ENCODE measurements around the gene CLIC3. TPM values are rescaled to one million over a fixed set of nuclear protein-coding genes. Genes with fewer than 3 reads are reported as not detected.

The CLIC3 gene
- polyA plus RNA-seq, 2 donors, result 351 to 474 TPM

DNA sequence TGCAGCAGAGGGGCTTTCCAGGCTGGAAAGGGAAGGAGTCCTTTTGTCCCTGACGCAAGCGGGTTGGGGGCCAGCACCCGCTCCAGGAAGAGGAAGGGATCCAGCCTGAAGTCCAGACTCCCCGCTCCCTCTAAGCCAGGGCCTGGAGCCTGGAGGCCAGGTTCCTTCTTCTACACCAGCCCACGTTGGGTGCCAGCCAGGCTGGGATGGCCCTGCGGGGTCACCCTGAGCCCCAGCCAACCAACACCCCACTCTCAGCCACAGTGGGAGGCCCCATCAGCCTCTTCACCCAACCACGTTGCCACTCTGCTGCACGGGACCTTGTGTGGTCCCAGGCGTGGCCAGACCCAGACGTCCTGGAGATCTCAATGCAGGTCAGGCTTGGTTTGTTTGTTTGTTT, 36.5 kb upstream of the CLIC3 start:
- no peak overlapping the region for H3K4me3 ChIP-seq (ENCODE audit: low read depth in 1 of 2, low read length in 2 of 2)
- H3K9me3 ChIP-seq (ENCODE audit: control insufficient read depth in 2 of 2, insufficient read depth in 1 of 2, low read depth in 1 of 2, low read length in 1 of 2), result no peaks in the 10 kb centered on the region
- peaks cover 8 to 9% of the 10 kb centered on the region in 2 donors for H3K4me1 ChIP-seq (ENCODE audit: control insufficient read depth in 2 of 2, insufficient read depth in 2 of 2, low read length in 1 of 2)
- no peaks in the 10 kb centered on the region for H3K36me3 ChIP-seq (ENCODE audit: control insufficient read depth in 2 of 2, insufficient read depth in 2 of 2, low read length in 1 of 2)
- no peaks in the 10 kb centered on the region for H3K27me3 ChIP-seq (ENCODE audit: control insufficient read depth in 1 of 2, insufficient read depth in 2 of 2, low read length in 2 of 2)
- peak overlapping the region in 1 of 2 donors; percentile 11 for H3K27ac ChIP-seq (ENCODE audit: low read depth in 2 of 2, low read length in 1 of 2)
- WGBS, 2 donors, result 75 to 79% methylated on average over 10 of the region's 10 CpGs

DNA sequence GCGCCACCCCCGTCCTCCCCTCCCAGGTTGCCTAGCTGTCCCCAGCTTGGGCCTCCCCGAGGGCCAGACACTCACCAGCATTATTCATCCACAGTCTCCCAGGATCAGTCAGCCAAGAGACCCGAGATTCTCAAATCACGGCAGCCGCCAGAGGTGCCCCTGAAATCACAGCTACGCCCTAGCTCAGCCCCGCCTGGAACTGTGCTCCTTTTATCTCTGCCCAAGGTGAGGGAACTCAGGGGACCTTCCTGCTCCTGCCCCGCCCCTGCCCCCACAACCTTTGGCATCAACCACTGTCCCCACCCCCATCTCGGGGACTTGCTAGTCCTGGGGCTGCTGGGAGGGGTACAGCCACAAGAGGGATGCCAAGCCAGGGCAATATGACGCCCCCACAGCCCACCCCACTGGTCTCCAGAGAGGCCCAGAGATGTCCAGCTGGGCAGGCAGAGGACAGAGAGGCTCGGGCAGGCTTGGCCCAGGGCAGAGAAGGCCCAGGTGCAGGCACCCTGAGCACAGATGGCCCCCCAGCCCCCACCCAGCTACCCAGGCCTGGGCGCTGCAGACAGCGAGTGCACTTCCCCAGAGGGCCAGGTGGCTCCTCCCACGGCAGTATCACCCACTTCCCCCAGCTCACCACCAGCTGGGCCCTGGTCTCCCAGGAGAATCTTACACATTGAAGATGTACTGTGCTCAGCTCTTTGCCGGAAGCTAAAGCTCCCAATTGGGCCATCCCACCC, 35.7 kb upstream of the CLIC3 start, which contains the start of gene FUT7:
TSS of gene FUT7 (minus strand) at position 185 of the 737 bp plus-strand sequence. CDS start at position 88, 97 bp downstream.
- Histone ChIP-seq H3K4me3 (ENCODE audit: low read depth in 1 of 2, low read length in 2 of 2) (peak within 1 kb of the TSS in 1 of 2 donors; percentile 15), H3K27me3 (ENCODE audit: control insufficient read depth in 1 of 2, insufficient read depth in 2 of 2, low read length in 2 of 2) (no peaks in the 10 kb centered on the region), H3K4me1 (ENCODE audit: control insufficient read depth in 2 of 2, insufficient read depth in 2 of 2, low read length in 1 of 2) (peaks cover 12 to 14% of the 10 kb centered on the region in 2 donors), H3K9me3 (ENCODE audit: control insufficient read depth in 2 of 2, insufficient read depth in 1 of 2, low read depth in 1 of 2, low read length in 1 of 2) (no peaks in the 10 kb centered on the region), H3K36me3 (ENCODE audit: control insufficient read depth in 2 of 2, insufficient read depth in 2 of 2, low read length in 1 of 2) (no peaks in the 10 kb centered on the region), H3K27ac (ENCODE audit: low read depth in 2 of 2, low read length in 1 of 2) (peak within 1 kb of the TSS in 1 of 2 donors; percentile 11)
- WGBS, 2 donors, result 51 to 53% methylated on average over 16 of the region's 16 CpGs

DNA sequence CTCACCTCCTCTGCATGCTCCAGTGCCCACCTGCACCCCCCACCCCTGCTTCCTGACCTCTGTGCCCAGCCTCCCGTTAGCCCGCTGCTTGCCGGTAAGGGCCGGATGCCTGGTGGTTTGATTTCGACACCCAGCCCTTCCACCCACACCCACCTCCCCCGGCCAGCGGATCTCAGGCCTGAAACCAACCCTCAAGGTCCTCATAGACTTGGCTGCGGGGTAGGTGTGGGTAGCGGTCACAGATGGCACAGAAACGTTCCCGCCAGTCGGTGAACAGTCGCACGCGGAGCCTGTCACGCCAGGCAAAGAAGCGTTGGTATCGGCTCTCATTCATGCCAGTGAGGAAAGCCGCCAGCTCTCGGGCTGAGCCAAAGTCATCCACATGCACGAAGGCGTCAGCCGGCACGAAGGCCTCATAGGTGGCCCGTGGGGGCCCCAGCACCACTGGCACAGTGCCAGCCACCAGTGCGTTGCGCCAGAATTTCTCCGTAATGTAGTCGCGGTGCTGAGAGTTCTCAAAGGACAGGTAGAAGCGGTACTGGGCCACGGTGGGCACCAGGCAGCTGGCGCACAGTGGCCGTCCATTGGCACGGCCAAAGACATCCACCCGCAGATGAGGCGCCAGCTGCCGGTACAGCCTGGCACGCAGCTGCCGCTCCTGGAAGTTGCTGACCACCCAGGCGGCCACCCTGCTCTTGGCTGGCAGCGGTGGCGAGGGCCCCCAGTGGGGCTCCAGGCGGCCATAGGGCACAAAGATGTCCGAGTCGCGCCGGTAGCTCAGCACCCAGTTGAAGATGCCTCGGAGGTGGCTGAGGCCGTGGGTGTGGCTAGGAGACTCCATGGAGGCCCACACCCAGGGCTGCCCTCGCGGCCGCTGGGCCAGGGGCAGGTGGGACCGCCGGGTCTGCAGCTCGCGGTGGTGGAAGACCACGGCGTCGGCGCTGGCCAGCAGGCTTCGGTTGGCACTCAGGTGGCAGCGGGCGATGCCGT, 34.5 kb upstream of the CLIC3 start:
- Histone ChIP-seq H3K9me3 (ENCODE audit: control insufficient read depth in 2 of 2, insufficient read depth in 1 of 2, low read depth in 1 of 2, low read length in 1 of 2) (no peaks in the 10 kb centered on the region), H3K4me3 (ENCODE audit: low read depth in 1 of 2, low read length in 2 of 2) (peak overlapping the region in 1 of 2 donors; percentile 15), H3K27me3 (ENCODE audit: control insufficient read depth in 1 of 2, insufficient read depth in 2 of 2, low read length in 2 of 2) (no peaks in the 10 kb centered on the region), H3K4me1 (ENCODE audit: control insufficient read depth in 2 of 2, insufficient read depth in 2 of 2, low read length in 1 of 2) (peaks cover 14 to 18% of the 10 kb centered on the region in 2 donors), H3K36me3 (ENCODE audit: control insufficient read depth in 2 of 2, insufficient read depth in 2 of 2, low read length in 1 of 2) (no peaks in the 10 kb centered on the region), H3K27ac (ENCODE audit: low read depth in 2 of 2, low read length in 1 of 2) (no peak overlapping the region)
- 78 to 79% methylated on average over 65 of the region's 65 CpGs for WGBS, 2 donors

DNA sequence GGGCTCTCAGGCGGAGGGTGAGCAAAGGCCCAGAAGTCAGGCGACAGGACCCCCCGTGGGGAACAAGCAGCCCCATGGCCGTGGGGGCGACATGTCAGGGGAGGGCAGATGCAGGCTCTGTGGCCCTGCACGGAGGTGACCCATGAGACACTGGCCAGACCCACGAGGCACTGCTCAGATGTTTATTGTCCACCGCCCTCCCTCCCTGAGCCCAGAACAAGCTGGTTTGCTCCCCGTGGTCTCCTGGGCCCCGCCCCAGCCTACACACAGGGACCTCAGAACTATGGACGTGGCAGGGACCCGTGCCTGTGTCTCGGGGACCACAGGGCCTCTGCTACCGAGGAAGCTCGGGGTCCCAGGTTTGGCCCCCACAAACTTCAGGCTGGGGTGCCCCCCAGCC, 33.6 kb upstream of the CLIC3 start:
- H3K9me3 ChIP-seq (ENCODE audit: control insufficient read depth in 2 of 2, insufficient read depth in 1 of 2, low read depth in 1 of 2, low read length in 1 of 2), result no peaks in the 10 kb centered on the region
- no peaks in the 10 kb centered on the region for H3K36me3 ChIP-seq (ENCODE audit: control insufficient read depth in 2 of 2, insufficient read depth in 2 of 2, low read length in 1 of 2)
- H3K27ac ChIP-seq (ENCODE audit: low read depth in 2 of 2, low read length in 1 of 2), result no peak overlapping the region
- no peaks in the 10 kb centered on the region for H3K27me3 ChIP-seq (ENCODE audit: control insufficient read depth in 1 of 2, insufficient read depth in 2 of 2, low read length in 2 of 2)
- WGBS, 2 donors, result 72 to 78% methylated on average over 14 to 15 of the region's 15 CpGs
- no peak overlapping the region for H3K4me3 ChIP-seq (ENCODE audit: low read depth in 1 of 2, low read length in 2 of 2)
- H3K4me1 ChIP-seq (ENCODE audit: control insufficient read depth in 2 of 2, insufficient read depth in 2 of 2, low read length in 1 of 2), result peaks cover 9 to 22% of the 10 kb centered on the region in 2 donors

DNA sequence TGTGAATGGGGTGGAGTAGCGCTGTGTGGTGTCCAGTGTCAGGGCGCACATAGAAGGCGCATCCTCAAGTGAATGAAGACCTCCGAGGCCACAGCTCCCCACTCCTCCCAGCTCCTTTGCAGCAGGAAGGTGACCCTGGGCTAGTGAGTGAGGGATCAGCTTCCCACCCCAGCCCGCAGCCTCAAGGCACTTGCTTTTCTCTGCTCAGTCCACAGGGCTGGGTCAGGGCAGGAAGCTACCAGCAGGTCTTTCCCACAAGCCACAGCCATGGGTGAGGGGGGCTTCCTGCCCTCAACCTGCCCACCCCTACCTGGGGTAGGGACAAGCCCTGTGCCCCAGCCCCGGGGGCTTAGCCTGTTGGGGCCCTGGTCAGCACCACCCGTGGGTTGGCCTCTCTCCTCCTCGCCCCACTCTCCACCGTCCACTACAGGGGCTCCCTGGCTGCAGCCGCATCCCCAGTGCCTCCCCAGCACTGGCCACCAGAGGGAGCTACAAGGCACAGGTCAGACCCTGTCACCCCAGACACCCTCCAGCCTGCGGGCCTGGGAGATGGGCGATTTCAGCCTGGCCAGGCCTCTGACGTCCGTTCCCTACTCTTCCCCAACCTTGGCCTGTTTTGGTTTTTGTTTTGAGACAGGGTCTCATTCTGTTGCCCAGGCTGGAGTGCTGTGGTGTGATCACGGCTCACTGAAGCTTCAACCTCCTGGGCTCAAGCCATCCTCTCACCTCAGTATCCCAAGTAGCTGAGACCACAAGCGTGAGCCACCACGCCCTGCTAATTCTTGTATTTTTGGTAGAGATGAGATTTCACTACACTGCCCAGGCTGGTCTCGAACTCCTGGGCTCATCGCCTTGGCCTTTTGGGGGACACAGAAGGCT, 32.9 kb upstream of the CLIC3 start:
- H3K27ac ChIP-seq (ENCODE audit: low read depth in 2 of 2, low read length in 1 of 2), result peak overlapping the region in 1 of 2 donors; percentile 66
- no peaks in the 10 kb centered on the region for H3K36me3 ChIP-seq (ENCODE audit: control insufficient read depth in 2 of 2, insufficient read depth in 2 of 2, low read length in 1 of 2)
- H3K4me3 ChIP-seq (ENCODE audit: low read depth in 1 of 2, low read length in 2 of 2), result peak overlapping the region in 1 of 2 donors; percentile 38
- no peaks in the 10 kb centered on the region for H3K9me3 ChIP-seq (ENCODE audit: control insufficient read depth in 2 of 2, insufficient read depth in 1 of 2, low read depth in 1 of 2, low read length in 1 of 2)
- 25 to 27% methylated on average over 19 of the region's 19 CpGs for WGBS, 2 donors
- no peaks in the 10 kb centered on the region for H3K27me3 ChIP-seq (ENCODE audit: control insufficient read depth in 1 of 2, insufficient read depth in 2 of 2, low read length in 2 of 2)
- H3K4me1 ChIP-seq (ENCODE audit: control insufficient read depth in 2 of 2, insufficient read depth in 2 of 2, low read length in 1 of 2), result peaks cover 8 to 20% of the 10 kb centered on the region in 2 donors

DNA sequence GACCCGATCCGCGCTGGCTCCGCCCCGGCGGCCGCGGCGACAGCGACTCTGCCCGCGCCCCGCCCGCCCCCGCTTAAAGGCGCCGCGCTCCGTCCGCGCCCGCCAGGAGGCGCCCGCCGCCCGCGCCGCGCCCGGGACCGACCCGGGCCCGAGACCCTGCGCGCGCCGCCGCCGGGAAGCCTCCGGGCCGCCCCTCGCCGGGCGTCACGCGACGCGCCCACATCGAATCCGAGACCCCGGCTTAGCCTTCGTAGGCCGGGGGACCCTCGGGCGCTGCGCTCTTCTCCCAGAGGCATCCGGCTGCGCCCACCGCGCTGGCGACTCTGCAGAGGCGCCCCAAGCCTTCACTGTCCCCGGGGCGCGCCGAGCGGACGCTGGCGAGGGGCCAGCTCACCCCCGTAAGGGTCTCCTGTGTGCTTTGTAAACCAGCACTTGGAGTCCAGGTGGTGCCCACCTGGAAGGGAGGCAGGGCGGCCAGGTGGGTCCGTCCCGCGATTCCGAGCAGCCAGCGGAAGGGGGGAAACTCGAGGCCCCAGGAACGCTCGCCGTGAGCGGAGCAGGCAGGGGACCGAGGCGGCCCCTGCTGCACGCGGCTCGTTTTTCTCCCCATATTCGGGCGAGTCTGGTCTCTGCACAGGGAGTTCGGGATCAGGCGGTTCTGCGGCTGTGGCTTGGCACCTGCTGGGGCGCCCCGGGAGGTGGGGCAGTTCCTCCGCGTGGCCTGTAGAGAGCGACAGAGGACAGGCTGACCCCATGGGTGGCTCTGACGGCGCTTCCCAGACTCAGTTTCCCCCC, 32.1 kb upstream of the CLIC3 start:
- Histone ChIP-seq H3K4me1 (ENCODE audit: control insufficient read depth in 2 of 2, insufficient read depth in 2 of 2, low read length in 1 of 2) (peaks cover 8 to 20% of the 10 kb centered on the region in 2 donors), H3K9me3 (ENCODE audit: control insufficient read depth in 2 of 2, insufficient read depth in 1 of 2, low read depth in 1 of 2, low read length in 1 of 2) (no peaks in the 10 kb centered on the region), H3K27ac (ENCODE audit: low read depth in 2 of 2, low read length in 1 of 2) (peak overlapping the region in 1 of 2 donors; percentile 66), H3K36me3 (ENCODE audit: control insufficient read depth in 2 of 2, insufficient read depth in 2 of 2, low read length in 1 of 2) (peaks cover 0 to 3% of the 10 kb centered on the region in 2 donors), H3K4me3 (ENCODE audit: low read depth in 1 of 2, low read length in 2 of 2) (peak overlapping the region; percentile 38 to 58), H3K27me3 (ENCODE audit: control insufficient read depth in 1 of 2, insufficient read depth in 2 of 2, low read length in 2 of 2) (no peaks in the 10 kb centered on the region)
- 0 to 1% methylated on average over 69 to 98 of the region's 98 CpGs for WGBS, 2 donors

DNA sequence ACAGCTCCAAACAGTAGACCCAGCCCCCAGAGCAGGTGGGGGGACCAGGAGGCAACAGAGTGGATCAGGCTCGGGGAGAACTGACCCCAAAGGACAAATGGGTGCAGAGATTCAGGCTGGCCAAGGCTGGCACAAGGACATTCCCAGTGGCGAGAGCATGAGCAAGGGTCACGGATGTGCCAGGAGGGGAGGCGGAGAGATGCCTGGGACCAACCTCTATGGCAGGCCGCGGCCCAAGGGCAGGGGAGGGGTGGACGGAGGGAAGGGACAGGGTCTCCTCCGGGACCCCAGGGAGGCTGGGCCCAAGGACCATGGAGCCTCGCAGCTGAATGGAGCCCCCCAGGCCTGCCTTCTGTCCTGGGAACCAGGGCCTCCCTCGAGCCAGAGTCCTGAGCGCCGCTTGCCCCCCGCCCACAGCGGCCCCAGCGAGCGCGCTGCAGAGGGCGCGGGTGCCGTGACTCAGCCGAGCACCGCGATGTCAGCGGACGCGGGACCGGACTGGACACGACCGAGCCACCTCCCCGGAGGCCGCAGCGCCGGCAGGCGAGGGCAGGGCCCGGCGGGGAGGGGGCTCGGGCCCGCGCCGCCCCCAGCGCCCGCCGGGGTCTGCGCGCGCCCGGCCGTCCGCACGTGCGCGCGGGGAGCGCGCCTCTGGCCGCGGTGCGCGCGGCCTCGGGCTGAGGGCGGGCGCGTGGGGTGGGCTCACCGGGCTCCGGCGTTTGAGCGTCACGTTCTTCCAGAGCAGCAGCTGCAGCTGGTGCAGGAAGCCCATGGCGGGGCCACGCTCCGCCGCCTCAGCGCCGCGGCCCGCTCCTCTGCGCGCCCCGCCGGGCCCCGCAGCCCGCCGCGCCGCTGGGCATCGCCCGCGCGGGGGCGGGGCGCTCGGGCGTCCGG, 31.2 kb upstream of the CLIC3 start, which contains the start of gene ABCA2:
TSS of gene ABCA2 (minus strand) at position 869 of the 894 bp plus-strand sequence. CDS start at position 772, 97 bp downstream.
- Histone ChIP-seq H3K27ac (ENCODE audit: low read depth in 2 of 2, low read length in 1 of 2) (peak within 1 kb of the TSS in 1 of 2 donors; percentile 66), H3K4me3 (ENCODE audit: low read depth in 1 of 2, low read length in 2 of 2) (peak within 1 kb of the TSS; percentile 49 to 58), H3K4me1 (ENCODE audit: control insufficient read depth in 2 of 2, insufficient read depth in 2 of 2, low read length in 1 of 2) (peaks cover 8 to 20% of the 10 kb centered on the region in 2 donors), H3K36me3 (ENCODE audit: control insufficient read depth in 2 of 2, insufficient read depth in 2 of 2, low read length in 1 of 2) (peaks cover 0 to 3% of the 10 kb centered on the region in 2 donors), H3K27me3 (ENCODE audit: control insufficient read depth in 1 of 2, insufficient read depth in 2 of 2, low read length in 2 of 2) (no peaks in the 10 kb centered on the region), H3K9me3 (ENCODE audit: control insufficient read depth in 2 of 2, insufficient read depth in 1 of 2, low read depth in 1 of 2, low read length in 1 of 2) (no peaks in the 10 kb centered on the region)
- WGBS, 2 donors, result 4% methylated on average over 56 to 95 of the region's 95 CpGs

DNA sequence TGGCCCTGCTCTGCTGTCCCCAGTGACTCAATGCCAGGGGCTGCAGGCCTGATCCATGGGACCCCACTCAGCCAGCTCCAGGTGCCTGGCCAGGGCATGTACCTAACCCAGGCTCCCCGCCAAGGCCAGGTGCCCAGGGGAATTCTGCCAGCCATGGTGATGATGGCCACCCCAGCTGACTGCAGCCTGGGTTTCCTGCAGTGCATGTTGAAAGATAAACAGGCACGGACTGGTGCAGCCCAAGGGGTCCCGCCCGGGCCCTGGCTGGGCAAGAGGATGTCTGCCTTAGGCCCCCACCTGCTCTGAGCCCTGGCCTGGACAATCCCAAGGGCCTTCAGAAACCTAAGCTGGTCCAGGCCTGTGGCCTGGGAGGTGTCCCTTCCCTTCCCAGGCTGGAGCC, 30.5 kb upstream of the CLIC3 start:
- Histone ChIP-seq H3K36me3 (ENCODE audit: control insufficient read depth in 2 of 2, insufficient read depth in 2 of 2, low read length in 1 of 2) (peaks cover 0 to 3% of the 10 kb centered on the region in 2 donors), H3K4me3 (ENCODE audit: low read depth in 1 of 2, low read length in 2 of 2) (no peak overlapping the region), H3K27me3 (ENCODE audit: control insufficient read depth in 1 of 2, insufficient read depth in 2 of 2, low read length in 2 of 2) (no peaks in the 10 kb centered on the region), H3K27ac (ENCODE audit: low read depth in 2 of 2, low read length in 1 of 2) (no peak overlapping the region), H3K4me1 (ENCODE audit: control insufficient read depth in 2 of 2, insufficient read depth in 2 of 2, low read length in 1 of 2) (peaks cover 8 to 20% of the 10 kb centered on the region in 2 donors), H3K9me3 (ENCODE audit: control insufficient read depth in 2 of 2, insufficient read depth in 1 of 2, low read depth in 1 of 2, low read length in 1 of 2) (peaks cover 0 to 2% of the 10 kb centered on the region in 2 donors)
- 53 to 54% methylated on average over 4 of the region's 4 CpGs for WGBS, 2 donors

Measured in esophagus (tissue), 2 donors.